Measurements from ENCODE around the gene AP1S3.

The AP1S3 gene

GRCh38 chr2:223774193-223774592 lies 63.2 kb downstream of the AP1S3 start:
- Histone ChIP-seq H3K4me3 (replicated peaks; ENCODE audit: low read depth, low read length) (no peak overlapping the region), H3K27me3 (replicated peaks; ENCODE audit: control insufficient read depth, insufficient read depth, low read length) (no peaks in the 10 kb centered on the region), H3K36me3 (ENCODE audit: control insufficient read depth, insufficient read depth, low read length) (peaks cover 7% of the 10 kb centered on the region)
- no peak for DNase-seq (ENCODE audit: extremely low read depth, insufficient read length)
- TF ChIP-seq CTCF (IDR thresholded peaks at IDR 0.05; ENCODE audit: insufficient read depth, low read length, poor library complexity, severe bottlenecking) = no peak

- Histone ChIP-seq H3K27me3 (replicated peaks; ENCODE audit: control insufficient read depth, insufficient read depth, low read length) (no peaks in the 10 kb centered on the region), H3K4me3 (replicated peaks; ENCODE audit: low read depth, low read length) (no peak overlapping the region), H3K36me3 (ENCODE audit: control insufficient read depth, insufficient read depth, low read length) (peaks cover 7% of the 10 kb centered on the region)
- no peak for TF ChIP-seq CTCF (IDR thresholded peaks at IDR 0.05; ENCODE audit: insufficient read depth, low read length, poor library complexity, severe bottlenecking)
- no peak for DNase-seq (ENCODE audit: extremely low read depth, insufficient read length)
Observed at GRCh38 chr2:223772363-223772762, 65.0 kb downstream of the AP1S3 start.

- no peak for DNase-seq (ENCODE audit: extremely low read depth, insufficient read length)
- Histone ChIP-seq H3K36me3 (ENCODE audit: control insufficient read depth, insufficient read depth, low read length) (peaks cover 5% of the 10 kb centered on the region), H3K4me3 (replicated peaks; ENCODE audit: low read depth, low read length) (no peak overlapping the region), H3K27me3 (replicated peaks; ENCODE audit: control insufficient read depth, insufficient read depth, low read length) (no peaks in the 10 kb centered on the region)
- no peak for TF ChIP-seq CTCF (IDR thresholded peaks at IDR 0.05; ENCODE audit: insufficient read depth, low read length, poor library complexity, severe bottlenecking)
Observed at GRCh38 chr2:223771475-223771874, 65.9 kb downstream of the AP1S3 start.

- Histone ChIP-seq H3K36me3 (ENCODE audit: control insufficient read depth, insufficient read depth, low read length) (peaks cover 2% of the 10 kb centered on the region), H3K4me3 (replicated peaks; ENCODE audit: low read depth, low read length) (no peak overlapping the region), H3K27me3 (replicated peaks; ENCODE audit: control insufficient read depth, insufficient read depth, low read length) (no peaks in the 10 kb centered on the region)
- DNase-seq (ENCODE audit: extremely low read depth, insufficient read length) = no peak
- no peak for TF ChIP-seq CTCF (IDR thresholded peaks at IDR 0.05; ENCODE audit: insufficient read depth, low read length, poor library complexity, severe bottlenecking)
Observed at GRCh38 chr2:223768179-223768578, 69.2 kb downstream of the AP1S3 start.

- no peak for TF ChIP-seq CTCF (IDR thresholded peaks at IDR 0.05; ENCODE audit: insufficient read depth, low read length, poor library complexity, severe bottlenecking)
- Histone ChIP-seq H3K4me3 (replicated peaks; ENCODE audit: low read depth, low read length) (no peak overlapping the region), H3K36me3 (ENCODE audit: control insufficient read depth, insufficient read depth, low read length) (peaks cover 2% of the 10 kb centered on the region), H3K27me3 (replicated peaks; ENCODE audit: control insufficient read depth, insufficient read depth, low read length) (no peaks in the 10 kb centered on the region)
- DNase-seq (ENCODE audit: extremely low read depth, insufficient read length) = no peak
Observed at GRCh38 chr2:223767341-223767740, 70.0 kb downstream of the AP1S3 start.

- no peak for DNase-seq (ENCODE audit: extremely low read depth, insufficient read length)
- H3K36me3 ChIP-seq (ENCODE audit: control insufficient read depth, insufficient read depth, low read length) = peaks cover 2% of the 10 kb centered on the region
- no peaks in the 10 kb centered on the region for H3K27me3 ChIP-seq (replicated peaks; ENCODE audit: control insufficient read depth, insufficient read depth, low read length)
- TF ChIP-seq CTCF (IDR thresholded peaks at IDR 0.05; ENCODE audit: insufficient read depth, low read length, poor library complexity, severe bottlenecking) = no peak
- no peak overlapping the region for H3K4me3 ChIP-seq (replicated peaks; ENCODE audit: low read depth, low read length)
Observed at GRCh38 chr2:223765221-223765785, 72.1 kb downstream of the AP1S3 start.
